Lower lobe of right lung (tissue), 2 donors: Measurements from ENCODE around the gene PBOV1. TPM values are rescaled to one million over a fixed set of nuclear protein-coding genes. Genes with fewer than 3 reads are reported as not detected.

Experiments used
- ATAC-seq, 2 donors: fragments of 200-7000 bp; cut with Tn5 transposase; one replicate each; pipeline ENCODE4 v1.9.1; 2020 to 2022; ENCODE audit warnings: mild to moderate bottlenecking in 2 of 2, moderate library complexity in 2 of 2
- DNase-seq: peaks from one replicate; pipeline ENCODE4 v3.0.0-alpha.2; 2020
- H3K27ac ChIP-seq: fragments of 200-600 bp; one replicate; pipeline ENCODE4 v1.8.0; 2022
- H3K27me3 ChIP-seq: fragments of 200-600 bp; one replicate; pipeline ENCODE4 v1.8.0; 2022; ENCODE audit warnings: low read depth
- H3K36me3 ChIP-seq: fragments of 200-600 bp; one replicate; pipeline ENCODE4 v1.8.0; 2022; ENCODE audit warnings: mild to moderate bottlenecking
- H3K4me1 ChIP-seq: fragments of 200-600 bp; one replicate; pipeline ENCODE4 v1.8.0; 2022
- H3K4me3 ChIP-seq: fragments of 200-600 bp; one replicate; pipeline ENCODE4 v1.8.0; 2022; ENCODE audit warnings: mild to moderate bottlenecking
- H3K9me3 ChIP-seq: fragments of 200-600 bp; one replicate; pipeline ENCODE4 v1.8.0; 2022
- intact Hi-C: fragments of 100-400 bp; cut with DNase I; formaldehyde crosslinking; loops from one replicate; pipeline ENCODE4 v1.11.0; 2022
- total RNA-seq: library from RNA; stranded (reverse); fragmentation: NEBNext Ultra II Directional; extraction: Animal tissue kit (Norgen Biotek cat#: 25700); gene quantifications from one replicate; pipeline ENCODE4 v1.2.1, GENCODE V29; 2021
- TF ChIP-seq, protein P1 (sequence below): fragments of 200-600 bp; IDR thresholded peaks from one replicate; pipeline ENCODE4 v1.8.0; 2022; ENCODE audit warnings: antibody characterized with exemption, mild to moderate bottlenecking
- donor health status: DM: no; HTN: yes; CAD: no; lungs with severe emphysema.

The PBOV1 gene
- total RNA-seq, 1 donor from 2014 or later: not detected

- no peak overlapping the region for H3K27ac ChIP-seq
- intact Hi-C loops: no loop called here
- ATAC-seq (peak; percentile 39 to 42), DNase-seq (no peak)
- peaks cover 17% of the 10 kb centered on the region for H3K4me1 ChIP-seq
- H3K36me3 ChIP-seq: no peaks in the 10 kb centered on the region
- H3K4me3 ChIP-seq: no peak overlapping the region
- H3K27me3 ChIP-seq: no peaks in the 10 kb centered on the region
- no peaks in the 10 kb centered on the region for H3K9me3 ChIP-seq
- TF ChIP-seq, protein P1, sequence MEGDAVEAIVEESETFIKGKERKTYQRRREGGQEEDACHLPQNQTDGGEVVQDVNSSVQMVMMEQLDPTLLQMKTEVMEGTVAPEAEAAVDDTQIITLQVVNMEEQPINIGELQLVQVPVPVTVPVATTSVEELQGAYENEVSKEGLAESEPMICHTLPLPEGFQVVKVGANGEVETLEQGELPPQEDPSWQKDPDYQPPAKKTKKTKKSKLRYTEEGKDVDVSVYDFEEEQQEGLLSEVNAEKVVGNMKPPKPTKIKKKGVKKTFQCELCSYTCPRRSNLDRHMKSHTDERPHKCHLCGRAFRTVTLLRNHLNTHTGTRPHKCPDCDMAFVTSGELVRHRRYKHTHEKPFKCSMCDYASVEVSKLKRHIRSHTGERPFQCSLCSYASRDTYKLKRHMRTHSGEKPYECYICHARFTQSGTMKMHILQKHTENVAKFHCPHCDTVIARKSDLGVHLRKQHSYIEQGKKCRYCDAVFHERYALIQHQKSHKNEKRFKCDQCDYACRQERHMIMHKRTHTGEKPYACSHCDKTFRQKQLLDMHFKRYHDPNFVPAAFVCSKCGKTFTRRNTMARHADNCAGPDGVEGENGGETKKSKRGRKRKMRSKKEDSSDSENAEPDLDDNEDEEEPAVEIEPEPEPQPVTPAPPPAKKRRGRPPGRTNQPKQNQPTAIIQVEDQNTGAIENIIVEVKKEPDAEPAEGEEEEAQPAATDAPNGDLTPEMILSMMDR: no peak
Observed at GRCh38 chr6:138231381-138231886, 13.1 kb upstream of the PBOV1 start.

- ATAC-seq: no peak
- Histone ChIP-seq H3K4me3 (no peak overlapping the region), H3K4me1 (peaks cover 17% of the 10 kb centered on the region), H3K27ac (no peak overlapping the region), H3K36me3 (no peaks in the 10 kb centered on the region), H3K27me3 (no peaks in the 10 kb centered on the region), H3K9me3 (no peaks in the 10 kb centered on the region)
- TF ChIP-seq, protein P1: no peak
- DNase-seq: no peak
- intact Hi-C loops: no loop called here
Observed at GRCh38 chr6:138230759-138231380, 12.6 kb upstream of the PBOV1 start.

GRCh38 chr6:138230221-138230620 is 11.9 kb upstream of the PBOV1 start:
- no peaks in the 10 kb centered on the region for H3K27me3 ChIP-seq
- TF ChIP-seq, protein P1: no peak
- no peak for DNase-seq
- no peak overlapping the region for H3K27ac ChIP-seq
- intact Hi-C loops: no loop called here
- H3K9me3 ChIP-seq: no peaks in the 10 kb centered on the region
- H3K4me1 ChIP-seq: peaks cover 17% of the 10 kb centered on the region
- no peaks in the 10 kb centered on the region for H3K36me3 ChIP-seq
- no peak for ATAC-seq
- H3K4me3 ChIP-seq: no peak overlapping the region

DNA sequence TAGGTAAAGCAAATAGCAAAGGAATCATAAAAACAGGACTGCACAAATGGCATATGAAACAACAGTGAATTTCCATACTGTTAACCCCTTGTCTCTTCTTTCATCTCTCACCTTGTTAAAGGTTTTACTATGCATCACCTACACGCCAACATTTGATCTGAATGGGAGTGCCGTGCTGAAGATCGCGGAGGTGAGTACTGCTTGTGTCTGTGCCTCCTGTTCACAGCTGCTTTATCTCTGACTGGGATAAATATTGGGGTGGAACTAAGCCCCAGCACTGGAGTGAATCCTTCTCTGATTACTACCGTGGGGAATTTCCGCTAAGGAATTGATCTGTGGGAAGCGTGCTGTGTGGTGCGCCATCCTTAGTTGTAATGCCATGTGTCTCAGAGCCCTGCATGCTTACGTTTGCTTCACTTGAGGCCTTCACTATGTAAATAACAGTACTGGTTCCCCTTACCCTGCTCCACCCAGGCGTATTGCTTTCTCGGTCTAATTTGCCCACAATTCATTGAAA is 11.4 kb upstream of the PBOV1 start:
- ATAC-seq: no peak
- Histone ChIP-seq H3K4me1 (peaks cover 17% of the 10 kb centered on the region), H3K4me3 (no peak overlapping the region), H3K9me3 (no peaks in the 10 kb centered on the region), H3K36me3 (no peaks in the 10 kb centered on the region), H3K27ac (no peak overlapping the region), H3K27me3 (no peaks in the 10 kb centered on the region)
- intact Hi-C loops: no loop called here
- no peak for DNase-seq
- TF ChIP-seq, protein P1: no peak

DNA sequence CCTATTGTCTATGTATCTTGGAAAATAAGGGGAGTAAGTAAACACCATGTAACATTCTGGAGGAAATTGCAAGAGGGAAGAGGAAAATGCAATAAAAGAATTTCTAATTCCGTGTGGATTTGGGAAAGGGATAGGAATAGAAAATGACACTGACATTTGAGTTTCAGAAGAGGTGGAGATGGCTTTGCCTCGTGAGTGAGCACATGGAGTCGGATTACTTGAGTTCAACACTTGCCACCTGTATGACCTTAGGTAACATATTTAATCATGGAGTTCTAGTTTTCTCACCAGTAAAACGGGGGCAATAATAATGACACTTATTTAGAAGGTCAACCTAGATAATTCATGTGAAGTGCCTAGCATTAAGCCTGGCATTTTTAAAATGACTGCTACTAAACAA is 10.8 kb upstream of the PBOV1 start:
- Histone ChIP-seq H3K36me3 (no peaks in the 10 kb centered on the region), H3K27me3 (no peaks in the 10 kb centered on the region), H3K4me1 (peaks cover 17% of the 10 kb centered on the region), H3K27ac (no peak overlapping the region), H3K4me3 (no peak overlapping the region), H3K9me3 (no peaks in the 10 kb centered on the region)
- ATAC-seq (no peak), DNase-seq (no peak)
- intact Hi-C loops: no loop called here
- TF ChIP-seq, protein P1: no peak
